Ovary (tissue), 9 donors: ENCODE measurements around the gene RNF41. TPM values are rescaled to one million over a fixed set of nuclear protein-coding genes. Genes with fewer than 3 reads are reported as not detected.

Source experiments
- DNase-seq, 5 donors: peaks; one replicate each; pipeline ENCODE4 v3.0.0-alpha.2; 2019 to 2020
- H3K27ac ChIP-seq, 2 donors: fragments of 200-600 bp; one replicate each; pipeline versions ENCODE4 v1.5.1 to v1.8.0; 2019 to 2022
- H3K27me3 ChIP-seq: fragments of 200-600 bp; one replicate; pipeline ENCODE4 v1.8.0; 2022
- H3K36me3 ChIP-seq: fragments of 200-600 bp; sonication (generic); one replicate; pipeline ENCODE4 v1.5.1; 2019
- H3K4me1 ChIP-seq: one replicate; pipeline ENCODE4 v1.8.1; 2013; ENCODE audit warnings: mild to moderate bottlenecking, moderate library complexity; ENCODE audit not compliant: insufficient read depth
- H3K4me3 ChIP-seq: fragments of 200-600 bp; sonication (generic); one replicate; pipeline ENCODE4 v1.5.1; 2017
- H3K9me3 ChIP-seq, 2 donors: fragments of 200-600 bp in 1 of 2; sonication (generic) in 1 of 2; one replicate each; pipeline versions ENCODE4 v1.5.1 to v1.8.1; 2013 to 2019; ENCODE audit warnings: mild to moderate bottlenecking in 1 of 2, moderate library complexity in 1 of 2
- CTCF ChIP-seq, 3 donors: fragments of 450-650 bp in 2 of 3; fragments of 200-600 bp in 1 of 3; IDR thresholded peaks; one replicate each; pipeline versions ENCODE4 v1.5.1 to v1.8.0; 2016 to 2022; ENCODE audit warnings: antibody characterized with exemption in 3 of 3, mild to moderate bottlenecking in 1 of 3
- EP300 ChIP-seq: sonication (generic); formaldehyde crosslinking; IDR thresholded peaks from one replicate; pipeline ENCODE4 v1.6.1; 2017; ENCODE audit warnings: antibody characterized with exemption
- POLR2A ChIP-seq: fragments of 450-650 bp; IDR thresholded peaks from one replicate; pipeline ENCODE4 v1.6.1; 2017; ENCODE audit warnings: antibody characterized with exemption, mild to moderate bottlenecking, moderate library complexity
- WGBS, 3 donors: extraction: QIAGEN DNeasy Blood & Tissue Kit in 1 of 3; methylation state at CpG; one replicate each; pipeline versions ENCODE4 v1.1.5 to v1.1.7; 2013 to 2017; 5-methylcytosine and 5-hydroxymethylcytosine counted together
- intact Hi-C, 4 donors: fragments of 100-400 bp; cut with DNase I; formaldehyde crosslinking; loops; one replicate each; pipeline versions ENCODE4 v1.11.0 to v1.15.1; 2022 to 2023
- polyA plus RNA-seq, 2 donors: library from polyadenylated mRNA; stranded (reverse); fragments of 200-250 nt in 1 of 2; fragments of 350-450 nt in 1 of 2; fragmentation: Illumina TruSeq in 1 of 2; extraction: RNeasy Lipid Tissue Mini Kit (QIAGEN cat#74804) in 1 of 2; gene quantifications; one replicate each; pipeline ENCODE4 v1.2.3, GENCODE V29; 2013 to 2014
- total RNA-seq, 7 donors: library from RNA; depleted of rRNA in 2 of 7; stranded (reverse); fragments of >200 nt in 2 of 7; fragmentation: NEBNext Ultra II Directional in 3 of 7; extraction: Animal tissue kit (Norgen Biotek cat#: 25700) in 3 of 7; gene quantifications; one replicate each; pipeline versions ENCODE4 v1.1.0 to v1.2.4, GENCODE V29; 2016 to 2023
- donor health status: DM: no; HTN: no; CAD: no; lungs with moderate emphysema.
- donor health status: DM: no; HTN: no; CAD: no.
- donor health status: Bipolar disorder and iron deficiency.
- donor health status: DM: yes; HTN: yes; CAD: no.
- donor health status: DM: no; HTN: no; CAD: no.
- donor health status: DM: yes; HTN: yes; CAD: no.

Gene RNF41
- total and polyA plus RNA-seq, 9 donors = 29.4 to 55.6 (median 40.6) TPM

GRCh38 chr12:56160894-56161689 is 60.6 kb downstream of the RNF41 start:
- Histone ChIP-seq H3K4me1 (peaks cover 1% of the 10 kb centered on the region), H3K27ac (peak overlapping the region; percentile 24 to 91), H3K36me3 (no peaks in the 10 kb centered on the region), H3K27me3 (no peaks in the 10 kb centered on the region), H3K4me3 (peak overlapping the region; percentile 97), H3K9me3 (no peaks in the 10 kb centered on the region)
- intact Hi-C loops = loop anchor here in 2 of 4 donors (2.0 to 5.0 kb wide), 2 partner anchors 39 to 60 kb away; partner anchors contain the start of gene RNF41 (in 1 of the 2)
- DNase-seq = no peak
- TF ChIP-seq POLR2A = no peak
- 41 to 53% (median 52%) methylated on average over 11 of the region's 11 CpGs for WGBS, 3 donors

- intact Hi-C loops = loop anchor here in 2 of 4 donors (2.0 to 5.0 kb wide), 2 partner anchors 38 to 61 kb away; partner anchors contain the start of gene RNF41 (in 1 of the 2)
- no peaks in the 10 kb centered on the region for H3K27me3 ChIP-seq
- TF ChIP-seq POLR2A (no peak), EP300 (no peak), CTCF (IDR thresholded peaks at IDR 0.05) (no peak)
- H3K36me3 ChIP-seq = no peaks in the 10 kb centered on the region
- no peak for DNase-seq
- no peaks in the 10 kb centered on the region for H3K9me3 ChIP-seq
- WGBS, 3 donors = 20 to 24% (median 21%) methylated on average over 7 of the region's 7 CpGs
- peak overlapping the region; percentile 82 to 91 for H3K27ac ChIP-seq
- peaks cover 1% of the 10 kb centered on the region for H3K4me1 ChIP-seq
- H3K4me3 ChIP-seq = peak overlapping the region; percentile 97
Observed at GRCh38 chr12:56160193-56160763, 61.4 kb downstream of the RNF41 start.

- no peak for TF ChIP-seq EP300
- no peak for TF ChIP-seq POLR2A
- no peak for TF ChIP-seq CTCF (IDR thresholded peaks at IDR 0.05)
- WGBS, 3 donors = 12 to 22% (median 13%) methylated on average over 8 of the region's 8 CpGs
- H3K27ac ChIP-seq = peak overlapping the region; percentile 82 to 91
- H3K36me3 ChIP-seq = no peaks in the 10 kb centered on the region
- intact Hi-C loops = loop anchor here in 3 of 4 donors (2.0 to 5.0 kb wide), 5 partner anchors 31 to 63 kb away; partner anchors contain the start of genes RNF41 (in 2 of the 3) and NABP2 (in 1 of the 3)
- H3K27me3 ChIP-seq = no peaks in the 10 kb centered on the region
- no peaks in the 10 kb centered on the region for H3K9me3 ChIP-seq
- H3K4me1 ChIP-seq = peaks cover 1% of the 10 kb centered on the region
- peak in 1 of 5 donors; percentile 33 for DNase-seq
- peak overlapping the region; percentile 97 for H3K4me3 ChIP-seq
Observed at GRCh38 chr12:56159482-56160192, 62.1 kb downstream of the RNF41 start.

GRCh38 chr12:56158926-56159461 is 62.7 kb downstream of the RNF41 start:
- Histone ChIP-seq H3K36me3 (no peaks in the 10 kb centered on the region), H3K9me3 (no peaks in the 10 kb centered on the region), H3K27me3 (no peaks in the 10 kb centered on the region), H3K4me3 (peak overlapping the region; percentile 97), H3K4me1 (peaks cover 1% of the 10 kb centered on the region), H3K27ac (peak overlapping the region; percentile 82 to 91)
- 0 to 1% (median 0%) methylated on average over 6 of the region's 6 CpGs for WGBS, 3 donors
- intact Hi-C loops = loop anchor here in 2 of 4 donors (2.0 to 5.0 kb wide), 3 partner anchors 32 to 63 kb away; partner anchors contain the start of genes NABP2 (in 1 of the 2) and RNF41 (in 1 of the 2)
- DNase-seq = peak; percentile 57 to 77 (median 70)
- no peak for TF ChIP-seq POLR2A
- TF ChIP-seq CTCF (IDR thresholded peaks at IDR 0.05) = no peak
- TF ChIP-seq EP300 = no peak
